ENCODE results near the gene UBAC2. TPM values are rescaled to one million over a fixed set of nuclear protein-coding genes. Genes with fewer than 3 reads are reported as not detected.

Gene UBAC2
- polyA plus RNA-seq, 4 donors = 56.2 to 92.6 (median 76.0) TPM

DNA sequence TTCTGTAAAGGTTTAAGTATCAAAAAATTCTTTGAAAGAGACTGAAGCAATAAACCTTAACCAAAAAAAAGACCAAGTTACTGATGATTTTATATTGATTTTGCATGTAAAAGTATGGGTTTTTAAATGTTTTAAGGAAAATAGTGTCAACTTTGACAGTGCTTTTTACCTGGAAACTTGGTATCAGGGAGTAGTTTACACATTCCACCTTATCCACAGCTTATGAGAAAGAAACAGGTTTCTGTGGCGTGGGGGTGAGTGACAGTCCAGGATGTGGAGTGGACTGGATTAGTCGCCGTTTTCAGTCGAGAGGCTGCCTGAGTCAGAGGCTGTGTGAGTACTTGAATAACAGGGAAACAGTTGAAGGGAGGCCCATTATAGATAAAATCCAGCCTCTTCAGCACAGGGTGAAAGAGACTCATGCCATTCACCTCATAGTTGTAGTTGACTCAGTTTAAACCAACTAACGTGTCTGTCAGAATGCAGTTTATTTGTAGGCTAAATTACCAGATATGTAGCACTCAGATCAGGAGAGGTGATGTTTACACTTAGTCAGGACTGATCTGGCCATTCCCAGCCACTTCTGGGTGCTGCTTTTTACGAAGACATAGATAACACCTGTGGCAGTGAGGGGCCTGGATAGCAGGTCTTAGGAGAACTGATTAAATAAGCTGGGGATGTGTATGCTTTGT is 107.1 kb downstream of the UBAC2 start:
- Histone ChIP-seq H3K9me3 (ENCODE audit: control insufficient read depth in 2 of 2, insufficient read depth in 1 of 2, low read depth in 1 of 2, low read length in 1 of 2) (no peaks in the 10 kb centered on the region), H3K4me3 (ENCODE audit: low read depth in 1 of 3, low read length in 3 of 3) (no peak overlapping the region), H3K4me1 (ENCODE audit: control insufficient read depth in 3 of 3, insufficient read depth in 2 of 3, low read depth in 1 of 3, low read length in 2 of 3) (peaks cover 0 to 9% (median 0%) of the 10 kb centered on the region in 3 donors), H3K27ac (ENCODE audit: low read depth in 1 of 3, low read length in 2 of 3) (peak overlapping the region in 2 of 3 donors; percentile 2 to 87), H3K27me3 (ENCODE audit: control insufficient read depth in 3 of 3, insufficient read depth in 3 of 3, low read length in 3 of 3) (no peaks in the 10 kb centered on the region), H3K36me3 (ENCODE audit: control insufficient read depth in 3 of 3, insufficient read depth in 2 of 3, low read depth in 1 of 3, low read length in 3 of 3) (peaks cover 0 to 22% (median 2%) of the 10 kb centered on the region in 3 donors)
- WGBS, 3 donors = 39 to 83% (median 67%) methylated on average over 6 of the region's 6 CpGs
- FAIRE-seq = no peak
- DNase-seq = no peak

DNA sequence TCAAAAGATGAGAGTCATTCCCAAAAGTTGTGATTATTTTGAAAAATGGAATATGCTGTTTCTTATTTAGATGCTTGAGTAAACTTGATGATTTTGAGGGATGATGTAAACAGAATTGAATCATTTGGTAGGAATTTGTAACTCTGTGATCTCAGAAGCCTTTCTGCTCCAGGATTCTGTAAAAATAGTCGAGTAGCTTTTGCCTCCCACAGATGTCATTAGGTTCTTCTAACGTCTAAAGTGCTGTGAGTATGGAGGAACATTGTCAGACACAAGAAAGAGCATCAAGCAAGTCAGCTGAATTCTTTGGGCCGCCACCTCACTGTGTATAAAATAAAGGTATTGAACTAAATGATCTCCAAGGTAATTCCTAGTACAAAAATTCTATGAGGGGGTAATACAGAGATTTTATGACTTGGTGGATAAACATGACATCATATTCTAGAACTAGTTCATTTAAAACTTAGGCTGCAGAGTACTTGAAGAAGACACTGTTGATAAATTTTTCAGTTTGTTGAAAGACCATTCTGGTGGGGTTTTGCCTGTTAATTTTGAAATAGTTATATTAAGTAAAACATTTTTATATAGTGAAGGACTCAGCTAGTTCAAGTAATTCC is 107.9 kb downstream of the UBAC2 start:
- FAIRE-seq = no peak
- Histone ChIP-seq H3K27me3 (ENCODE audit: control insufficient read depth in 3 of 3, insufficient read depth in 3 of 3, low read length in 3 of 3) (no peaks in the 10 kb centered on the region), H3K4me3 (ENCODE audit: low read depth in 1 of 3, low read length in 3 of 3) (no peak overlapping the region), H3K9me3 (ENCODE audit: control insufficient read depth in 2 of 2, insufficient read depth in 1 of 2, low read depth in 1 of 2, low read length in 1 of 2) (no peaks in the 10 kb centered on the region), H3K27ac (ENCODE audit: low read depth in 1 of 3, low read length in 2 of 3) (peak overlapping the region in 2 of 3 donors; percentile 2 to 34), H3K36me3 (ENCODE audit: control insufficient read depth in 3 of 3, insufficient read depth in 2 of 3, low read depth in 1 of 3, low read length in 3 of 3) (peaks cover 0 to 22% (median 2%) of the 10 kb centered on the region in 3 donors), H3K4me1 (ENCODE audit: control insufficient read depth in 3 of 3, insufficient read depth in 2 of 3, low read depth in 1 of 3, low read length in 2 of 3) (peaks cover 0 to 9% (median 0%) of the 10 kb centered on the region in 3 donors)
- DNase-seq = no peak
- 80 to 94% (median 86%) methylated on average over 3 of the region's 3 CpGs for WGBS, 3 donors

DNA sequence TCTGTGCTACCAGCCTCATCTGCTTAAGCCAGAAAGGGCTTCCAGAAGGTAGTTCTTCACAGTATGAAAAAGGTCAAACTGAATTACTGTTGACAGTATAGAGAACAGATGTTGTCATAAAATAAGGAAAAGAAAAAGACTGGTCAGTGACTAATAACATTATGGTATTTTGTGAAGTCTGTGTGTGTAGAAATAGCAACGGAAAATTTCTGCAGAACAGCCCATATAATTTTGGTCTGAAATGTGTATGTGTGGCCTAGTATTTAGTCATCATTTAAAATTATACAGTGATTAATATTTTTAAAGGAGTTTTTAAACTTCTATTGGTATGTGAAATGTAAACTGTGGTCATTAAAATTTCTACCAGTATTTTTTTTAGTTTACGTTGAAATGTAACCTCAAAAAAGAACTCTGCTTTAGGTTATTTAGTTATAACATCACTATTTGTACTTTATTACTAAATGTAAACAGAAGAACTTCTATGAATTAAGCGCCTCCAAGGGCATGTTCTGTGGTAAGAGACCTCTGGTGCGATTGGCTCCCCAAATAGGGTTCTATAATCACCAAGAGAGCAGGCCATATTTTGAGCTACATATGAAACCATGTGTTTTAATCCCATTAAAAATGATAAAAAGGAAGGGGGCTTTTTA is 109.9 kb downstream of the UBAC2 start:
- H3K27me3 ChIP-seq (ENCODE audit: control insufficient read depth in 3 of 3, insufficient read depth in 3 of 3, low read length in 3 of 3) = no peaks in the 10 kb centered on the region
- no peak for FAIRE-seq
- H3K27ac ChIP-seq (ENCODE audit: low read depth in 1 of 3, low read length in 2 of 3) = no peak overlapping the region

DNA sequence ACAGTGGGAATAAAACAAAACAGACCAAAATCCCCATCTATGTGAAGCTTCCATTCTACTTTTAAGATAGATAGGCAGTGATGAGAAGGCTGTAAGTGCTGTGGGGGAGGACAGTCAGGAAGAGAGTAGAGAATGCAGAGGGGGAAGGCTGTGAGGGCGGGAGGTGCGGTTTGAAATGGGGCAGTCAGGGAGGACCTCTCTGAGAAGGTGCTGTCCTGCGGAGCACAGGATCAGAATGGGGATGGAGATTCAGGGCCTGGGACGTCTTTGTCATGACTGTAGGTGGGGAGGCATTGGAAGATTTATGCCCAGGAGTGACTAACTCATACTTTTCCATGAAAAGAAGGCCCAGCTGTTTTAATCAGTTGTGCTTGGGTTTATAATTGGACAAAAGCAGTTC is 110.5 kb downstream of the UBAC2 start:
- FAIRE-seq = no peak
- 73 to 88% (median 77%) methylated on average over 4 of the region's 4 CpGs for WGBS, 3 donors
- peaks cover 0 to 9% (median 2%) of the 10 kb centered on the region in 3 donors for H3K4me1 ChIP-seq (ENCODE audit: control insufficient read depth in 3 of 3, insufficient read depth in 2 of 3, low read depth in 1 of 3, low read length in 2 of 3)
- no peaks in the 10 kb centered on the region for H3K9me3 ChIP-seq (ENCODE audit: control insufficient read depth in 2 of 2, insufficient read depth in 1 of 2, low read depth in 1 of 2, low read length in 1 of 2)
- peaks cover 0 to 21% (median 2%) of the 10 kb centered on the region in 3 donors for H3K36me3 ChIP-seq (ENCODE audit: control insufficient read depth in 3 of 3, insufficient read depth in 2 of 3, low read depth in 1 of 3, low read length in 3 of 3)
- no peaks in the 10 kb centered on the region for H3K27me3 ChIP-seq (ENCODE audit: control insufficient read depth in 3 of 3, insufficient read depth in 3 of 3, low read length in 3 of 3)
- H3K27ac ChIP-seq (ENCODE audit: low read depth in 1 of 3, low read length in 2 of 3) = peak overlapping the region in 1 of 3 donors; percentile 14
- no peak overlapping the region for H3K4me3 ChIP-seq (ENCODE audit: low read depth in 1 of 3, low read length in 3 of 3)
- DNase-seq = no peak

More for the DNA sequence above, 109.9 kb downstream of the UBAC2 start:
- DNase-seq = no peak
- H3K4me3 ChIP-seq (ENCODE audit: low read depth in 1 of 3, low read length in 3 of 3) = no peak overlapping the region
- WGBS, 3 donors = 70 to 88% (median 74%) methylated on average over 4 of the region's 4 CpGs
- peaks cover 0 to 9% (median 2%) of the 10 kb centered on the region in 3 donors for H3K4me1 ChIP-seq (ENCODE audit: control insufficient read depth in 3 of 3, insufficient read depth in 2 of 3, low read depth in 1 of 3, low read length in 2 of 3)
- no peaks in the 10 kb centered on the region for H3K9me3 ChIP-seq (ENCODE audit: control insufficient read depth in 2 of 2, insufficient read depth in 1 of 2, low read depth in 1 of 2, low read length in 1 of 2)
- peaks cover 0 to 21% (median 2%) of the 10 kb centered on the region in 3 donors for H3K36me3 ChIP-seq (ENCODE audit: control insufficient read depth in 3 of 3, insufficient read depth in 2 of 3, low read depth in 1 of 3, low read length in 3 of 3)

DNA sequence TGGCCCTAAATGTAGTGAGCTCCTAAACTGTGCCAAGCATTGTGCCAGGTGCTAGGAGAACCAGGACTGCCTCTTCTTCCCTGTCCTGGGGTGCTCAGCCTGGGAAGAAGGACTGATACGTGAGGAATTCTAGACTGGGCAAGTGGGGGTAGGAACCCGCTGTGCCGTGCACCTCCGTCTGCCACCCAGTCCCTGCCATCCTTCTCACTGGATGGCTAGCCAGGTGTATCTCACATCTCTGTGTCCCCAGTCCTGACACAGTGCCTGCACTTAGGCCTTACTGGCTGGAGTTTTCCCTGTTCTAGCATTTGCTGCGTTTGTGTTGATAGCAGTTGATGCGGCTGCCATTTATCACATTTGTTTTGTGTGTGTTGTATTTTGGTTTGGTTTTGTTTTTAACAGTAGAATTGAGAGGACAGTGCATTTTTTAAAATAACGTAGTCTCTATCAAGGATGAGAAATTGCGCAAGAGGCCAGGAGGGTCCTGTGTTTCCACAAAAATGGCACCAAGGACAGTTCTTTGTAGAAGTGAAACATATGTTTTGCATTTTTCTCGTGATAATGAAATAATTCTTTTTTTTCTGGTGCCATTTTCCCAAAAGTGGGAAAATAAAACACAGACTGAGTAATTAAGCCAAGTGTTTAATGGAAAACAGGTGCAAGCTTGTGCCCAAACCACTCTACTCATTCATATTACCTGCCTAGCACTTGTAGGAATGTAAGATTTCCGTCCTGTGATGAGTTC is 111.3 kb downstream of the UBAC2 start:
- H3K4me1 ChIP-seq (ENCODE audit: control insufficient read depth in 3 of 3, insufficient read depth in 2 of 3, low read depth in 1 of 3, low read length in 2 of 3) = peaks cover 0 to 9% (median 2%) of the 10 kb centered on the region in 3 donors
- H3K27ac ChIP-seq (ENCODE audit: low read depth in 1 of 3, low read length in 2 of 3) = peak overlapping the region in 1 of 3 donors; percentile 28
- peaks cover 0 to 26% (median 2%) of the 10 kb centered on the region in 3 donors for H3K36me3 ChIP-seq (ENCODE audit: control insufficient read depth in 3 of 3, insufficient read depth in 2 of 3, low read depth in 1 of 3, low read length in 3 of 3)
- H3K4me3 ChIP-seq (ENCODE audit: low read depth in 1 of 3, low read length in 3 of 3) = no peak overlapping the region
- WGBS, 3 donors = 86 to 95% (median 90%) methylated on average over 10 of the region's 10 CpGs
- H3K9me3 ChIP-seq (ENCODE audit: control insufficient read depth in 2 of 2, insufficient read depth in 1 of 2, low read depth in 1 of 2, low read length in 1 of 2) = no peaks in the 10 kb centered on the region
- DNase-seq (no peak), FAIRE-seq (no peak)
- no peaks in the 10 kb centered on the region for H3K27me3 ChIP-seq (ENCODE audit: control insufficient read depth in 3 of 3, insufficient read depth in 3 of 3, low read length in 3 of 3)

DNA sequence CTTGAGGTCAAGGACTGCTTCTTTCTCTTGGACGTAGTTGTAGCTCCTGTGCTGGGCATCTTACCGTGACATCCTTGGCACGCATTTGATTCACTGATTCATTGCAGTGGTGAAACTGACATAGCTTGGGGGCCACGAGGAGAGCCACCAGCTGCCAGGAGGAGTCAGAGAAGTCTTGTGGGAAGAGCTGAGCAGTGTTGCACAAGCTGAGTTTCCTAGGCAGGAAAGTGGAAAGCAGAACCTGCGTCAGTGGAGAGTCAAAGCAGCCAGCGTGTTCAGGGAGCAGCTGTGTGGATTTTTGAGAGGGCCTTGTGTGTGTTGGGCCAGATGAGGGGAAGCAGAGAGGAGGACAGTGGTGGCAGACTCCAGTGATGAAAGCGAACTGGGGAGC is 111.8 kb downstream of the UBAC2 start:
- DNase-seq (no peak), FAIRE-seq (no peak)
- 74 to 95% (median 82%) methylated on average over 7 of the region's 7 CpGs for WGBS, 3 donors

DNA sequence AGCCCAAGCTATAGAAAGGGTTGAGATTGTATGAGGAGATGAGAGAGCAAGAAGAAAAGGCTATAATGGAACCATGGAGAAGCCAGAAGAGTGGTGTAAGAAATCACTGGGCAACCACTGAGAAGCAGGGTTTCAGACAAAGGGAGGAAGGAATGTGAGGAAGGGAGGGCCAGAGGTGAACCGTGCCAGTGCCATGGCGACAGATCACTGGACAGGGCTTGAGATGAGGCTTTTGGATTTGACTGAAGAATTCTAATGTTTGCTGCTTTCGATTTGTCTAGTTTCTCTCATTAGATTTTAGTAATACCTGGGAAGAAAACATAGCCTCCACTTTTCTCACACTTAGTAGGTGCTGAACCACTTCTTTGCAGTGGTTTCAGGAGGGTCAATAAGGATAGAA is 112.8 kb downstream of the UBAC2 start:
- 66 to 80% (median 79%) methylated on average over 3 of the region's 3 CpGs for WGBS, 3 donors
- H3K27me3 ChIP-seq (ENCODE audit: control insufficient read depth in 3 of 3, insufficient read depth in 3 of 3, low read length in 3 of 3) = no peaks in the 10 kb centered on the region
- peak overlapping the region in 1 of 3 donors; percentile 75 for H3K27ac ChIP-seq (ENCODE audit: low read depth in 1 of 3, low read length in 2 of 3)
- H3K9me3 ChIP-seq (ENCODE audit: control insufficient read depth in 2 of 2, insufficient read depth in 1 of 2, low read depth in 1 of 2, low read length in 1 of 2) = no peaks in the 10 kb centered on the region
- H3K4me1 ChIP-seq (ENCODE audit: control insufficient read depth in 3 of 3, insufficient read depth in 2 of 3, low read depth in 1 of 3, low read length in 2 of 3) = peaks cover 0 to 5% (median 2%) of the 10 kb centered on the region in 3 donors
- peaks cover 0 to 32% (median 3%) of the 10 kb centered on the region in 3 donors for H3K36me3 ChIP-seq (ENCODE audit: control insufficient read depth in 3 of 3, insufficient read depth in 2 of 3, low read depth in 1 of 3, low read length in 3 of 3)
- no peak overlapping the region for H3K4me3 ChIP-seq (ENCODE audit: low read depth in 1 of 3, low read length in 3 of 3)
- DNase-seq = no peak
- FAIRE-seq = no peak

More for the DNA sequence above, 111.8 kb downstream of the UBAC2 start:
- H3K4me1 ChIP-seq (ENCODE audit: control insufficient read depth in 3 of 3, insufficient read depth in 2 of 3, low read depth in 1 of 3, low read length in 2 of 3) = peaks cover 0 to 9% (median 2%) of the 10 kb centered on the region in 3 donors
- H3K4me3 ChIP-seq (ENCODE audit: low read depth in 1 of 3, low read length in 3 of 3) = no peak overlapping the region
- peak overlapping the region in 1 of 3 donors; percentile 4 for H3K27ac ChIP-seq (ENCODE audit: low read depth in 1 of 3, low read length in 2 of 3)
- H3K36me3 ChIP-seq (ENCODE audit: control insufficient read depth in 3 of 3, insufficient read depth in 2 of 3, low read depth in 1 of 3, low read length in 3 of 3) = peaks cover 0 to 26% (median 3%) of the 10 kb centered on the region in 3 donors
- H3K9me3 ChIP-seq (ENCODE audit: control insufficient read depth in 2 of 2, insufficient read depth in 1 of 2, low read depth in 1 of 2, low read length in 1 of 2) = no peaks in the 10 kb centered on the region
- H3K27me3 ChIP-seq (ENCODE audit: control insufficient read depth in 3 of 3, insufficient read depth in 3 of 3, low read length in 3 of 3) = no peaks in the 10 kb centered on the region

DNA sequence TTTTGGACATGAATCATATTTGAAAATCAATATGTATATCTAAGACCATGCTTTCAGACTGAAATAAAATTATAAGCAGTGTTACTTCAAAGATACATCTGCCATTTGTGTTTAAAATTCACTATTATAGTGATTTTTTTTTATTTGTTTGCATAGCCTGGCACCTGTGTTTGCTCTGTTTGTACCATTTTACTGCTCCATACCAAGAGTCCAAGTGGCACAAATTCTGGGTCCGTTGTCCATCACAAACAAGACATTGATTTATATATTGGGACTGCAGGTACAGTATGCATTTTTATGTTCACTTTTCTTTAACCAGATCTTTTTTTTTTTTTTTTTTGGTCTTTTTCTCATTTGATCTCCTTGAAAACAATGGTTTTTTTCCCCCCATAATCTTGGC is 113.3 kb downstream of the UBAC2 start:
- H3K9me3 ChIP-seq (ENCODE audit: control insufficient read depth in 2 of 2, insufficient read depth in 1 of 2, low read depth in 1 of 2, low read length in 1 of 2) = no peaks in the 10 kb centered on the region
- H3K27ac ChIP-seq (ENCODE audit: low read depth in 1 of 3, low read length in 2 of 3) = no peak overlapping the region
- H3K27me3 ChIP-seq (ENCODE audit: control insufficient read depth in 3 of 3, insufficient read depth in 3 of 3, low read length in 3 of 3) = no peaks in the 10 kb centered on the region
- FAIRE-seq = no peak
- H3K4me3 ChIP-seq (ENCODE audit: low read depth in 1 of 3, low read length in 3 of 3) = no peak overlapping the region
- DNase-seq = no peak
- H3K4me1 ChIP-seq (ENCODE audit: control insufficient read depth in 3 of 3, insufficient read depth in 2 of 3, low read depth in 1 of 3, low read length in 2 of 3) = peaks cover 0 to 5% (median 2%) of the 10 kb centered on the region in 3 donors
- 6 to 34% (median 33%) methylated on average over 1 of the region's 1 CpG for WGBS, 3 donors
- peaks cover 0 to 34% (median 3%) of the 10 kb centered on the region in 3 donors for H3K36me3 ChIP-seq (ENCODE audit: control insufficient read depth in 3 of 3, insufficient read depth in 2 of 3, low read depth in 1 of 3, low read length in 3 of 3)

All from small intestine (tissue), 7 donors.